GM12878 (cell line): ENCODE data around the gene ACSS1. TPM values are rescaled to one million over a fixed set of nuclear protein-coding genes. Genes with fewer than 3 reads are reported as not detected.

Source experiments
- ATAC-seq: fragments of 200-7000 bp; cut with Tn5 transposase; 3 replicates; pipeline ENCODE4 v1.9.1; 2020; ENCODE audit warnings: mild to moderate bottlenecking, moderate library complexity
- BruUV-seq: library from RNA; stranded (reverse); fragments of 400-500 nt; replicated peaks from 2 replicates; lab custom pipeline; 2021; lab: Mats Ljungman, UMichigan
- CTCF ChIA-PET: fragments of 300-600 bp; sonication (Branson Sonifier 250); formaldehyde crosslinking; extraction: SDS; loops from one replicate; lab custom pipeline; 2021; ENCODE audit warnings: inconsistent platforms; lab: Yijun Ruan, JAX
- POLR2A ChIA-PET: fragments of 350-600 bp; formaldehyde crosslinking; extraction: SDS; loops from one replicate; lab custom pipeline; 2021; ENCODE audit warnings: inconsistent platforms; lab: Charles Lee
- RAD21 ChIA-PET: fragments of 300-600 bp; sonication (Branson Sonifier 250); formaldehyde crosslinking; loops from one replicate; lab custom pipeline; 2023; ENCODE audit warnings: antibody characterized with exemption; ENCODE audit not compliant: unreplicated experiment; lab: Charles Lee
- SMC1A ChIA-PET: fragments of 300-600 bp; sonication (Branson Sonifier 250); formaldehyde crosslinking; loops from one replicate; lab custom pipeline; 2023; ENCODE audit not compliant: unreplicated experiment, uncharacterized antibody; lab: Charles Lee
- DNase-seq: peaks from one replicate; pipeline ENCODE4 v3.0.0-alpha.2; 2011; ENCODE audit warnings: low read depth, low spot score
- FAIRE-seq: peaks from 3 replicates; lab custom pipeline; 2011; peaks lifted over from hg19 to GRCh38; lab: Jason Lieb, UNC
- H2AFZ ChIP-seq: 2 replicates; pipeline ENCODE4 v1.6.0; 2011; ENCODE audit warnings: low read depth, low read length, control low read depth; ENCODE audit not compliant: control insufficient read depth
- H3K27ac ChIP-seq: 2 replicates; pipeline ENCODE4 v1.5.1; 2011; ENCODE audit warnings: control low read depth; ENCODE audit not compliant: control insufficient read depth, insufficient read depth
- H3K27me3 ChIP-seq, 2 experiments: replicated peaks in 1 of 2; 2 replicates each; pipeline versions ENCODE4 v1.6.0 to v1.6.1; 2011; ENCODE audit warnings: low read length in 1 of 2; ENCODE audit not compliant: control insufficient read depth in 2 of 2, insufficient read depth in 2 of 2
- H3K36me3 ChIP-seq, 2 experiments: 2 replicates each; pipeline ENCODE4 v1.5.1; 2011; ENCODE audit warnings: low read length in 1 of 2; ENCODE audit not compliant: control insufficient read depth in 2 of 2, insufficient read depth in 2 of 2
- H3K4me1 ChIP-seq: 2 replicates; pipeline ENCODE4 v1.6.1; 2011; ENCODE audit warnings: mild to moderate bottlenecking, low read length, moderate library complexity, mixed read lengths; ENCODE audit not compliant: control insufficient read depth, insufficient read depth
- H3K4me2 ChIP-seq: 2 replicates; pipeline ENCODE4 v1.6.0; 2011; ENCODE audit warnings: control low read depth; ENCODE audit not compliant: control insufficient read depth, insufficient read depth
- H3K4me3 ChIP-seq: fragments of 200-600 bp; sonication (generic); 2 replicates; pipeline ENCODE4 v1.5.1; 2016
- H3K79me2 ChIP-seq: 2 replicates; pipeline ENCODE4 v1.6.0; 2011; ENCODE audit warnings: low read length; ENCODE audit not compliant: control insufficient read depth, insufficient read depth
- H3K9ac ChIP-seq: 2 replicates; pipeline ENCODE4 v1.8.0; 2011; ENCODE audit warnings: low read length, control low read depth, mixed read lengths; ENCODE audit not compliant: control insufficient read depth, insufficient read depth
- H3K9me3 ChIP-seq: replicated peaks from 3 replicates; pipeline ENCODE4 v1.5.1; 2011; ENCODE audit warnings: mild to moderate bottlenecking, low read length; ENCODE audit not compliant: control insufficient read depth, insufficient read depth
- H4K20me1 ChIP-seq: 2 replicates; pipeline ENCODE4 v1.6.0; 2011; ENCODE audit not compliant: control insufficient read depth, insufficient read depth
- BCL11A ChIP-seq: IDR thresholded peaks from 2 replicates; pipeline ENCODE4 v1.6.1; 2011; ENCODE audit warnings: low read depth, low read length
- BCLAF1 ChIP-seq: fragments of 450-650 bp; IDR thresholded peaks from 2 replicates; pipeline ENCODE4 v1.6.1; 2017; ENCODE audit warnings: antibody characterized with exemption, mild to moderate bottlenecking, moderate library complexity
- BRCA1 ChIP-seq: IDR thresholded peaks from 2 replicates; pipeline ENCODE4 v1.6.1; 2011; ENCODE audit warnings: low read depth, low read length, improper control_type of control experiment
- CBX5 ChIP-seq: sonication (generic); IDR thresholded peaks from 2 replicates; pipeline ENCODE4 v1.6.1; 2016; ENCODE audit warnings: low read depth, moderate library complexity, mild to moderate bottlenecking, inconsistent platforms
- CHD4 ChIP-seq: fragments of 200-600 bp; sonication (generic); IDR thresholded peaks from 2 replicates; pipeline ENCODE4 v1.6.1; 2016; ENCODE audit warnings: mild to moderate bottlenecking
- CREM ChIP-seq: IDR thresholded peaks from 2 replicates; pipeline ENCODE4 v1.6.1; 2014; ENCODE audit warnings: antibody characterized with exemption, low read depth
- HDGF ChIP-seq: fragments of 450-650 bp; IDR thresholded peaks from 2 replicates; pipeline ENCODE4 v1.6.1; 2016; ENCODE audit warnings: antibody characterized with exemption
- JUND ChIP-seq: IDR thresholded peaks from 2 replicates; pipeline ENCODE4 v1.6.1; 2012; ENCODE audit warnings: low read depth, mild to moderate bottlenecking, low read length, improper control_type of control experiment, moderate library complexity
- KLF5 ChIP-seq: fragments of 450-650 bp; IDR thresholded peaks from 2 replicates; pipeline ENCODE4 v1.6.1; 2014; ENCODE audit warnings: mild to moderate bottlenecking; ENCODE audit not compliant: partially characterized antibody
- PBX3 ChIP-seq: IDR thresholded peaks from 2 replicates; pipeline ENCODE4 v1.6.1; 2011; ENCODE audit warnings: mild to moderate bottlenecking, low read depth, low read length, moderate library complexity; ENCODE audit not compliant: insufficient replicate concordance
- RB1 ChIP-seq: fragments of 450-650 bp; formaldehyde crosslinking; IDR thresholded peaks from 2 replicates; pipeline ENCODE4 v1.6.1; 2017; ENCODE audit warnings: mild to moderate bottlenecking, borderline replicate concordance
- RBBP5 ChIP-seq: fragments of 200-600 bp; sonication (generic); conservative IDR thresholded peaks from 2 replicates; pipeline ENCODE4 v1.6.1; 2016
- WRNIP1 ChIP-seq: IDR thresholded peaks from 2 replicates; pipeline ENCODE4 v1.6.1; 2011; ENCODE audit warnings: low read depth, low read length, improper control_type of control experiment, borderline replicate concordance
- WGBS: methylation state at CpG from one replicate; pipeline ENCODE4 v1.1.6; 2016; ENCODE audit warnings: low lambda C conversion rate; ENCODE audit not compliant: insufficient replicate concordance, insufficient coverage; ENCODE audit errors: missing lambda C conversion rate; 5-methylcytosine and 5-hydroxymethylcytosine counted together
- in situ Hi-C: fragments of 300-500 bp; cut with MboI; formaldehyde crosslinking; loops from 9 replicates; pipeline ENCODE4 v1.14.3; 2018; ENCODE audit warnings: mixed read lengths
- intact Hi-C: fragments of 100-400 bp; cut with micrococcal nuclease; formaldehyde crosslinking; loops from one replicate; pipeline ENCODE4 v1.14.2; 2022; ENCODE audit not compliant: unreplicated experiment
- polyA plus RNA-seq, 11 experiments: library from polyadenylated mRNA; depleted of rRNA in 4 of 11; unstranded in 6 of 11; stranded (reverse) in 5 of 11; fragments of >200 nt; fragmentation: Nextera tagmentation in 4 of 11; fragmentation: Illumina TruSeq in 1 of 11; extraction: Ambion mirVana in 4 of 11; extraction: Trizol in 1 of 11; gene quantifications; 1 replicate in 1 of 11; 2 replicates in 10 of 11; pipeline versions ENCODE4 v1.2.1 to v1.2.3, GENCODE V29; 2011 to 2016; ENCODE audit warnings: inconsistent platforms in 2 of 11, missing spikeins in 2 of 11, low read depth in 1 of 11
- total RNA-seq, 4 experiments: library from RNA; depleted of rRNA in 3 of 4; stranded (reverse); fragments of >200 nt in 3 of 4; fragmentation: Illumina TruSeq in 1 of 4; extraction: Trizol in 1 of 4; gene quantifications; 2 replicates each; pipeline versions ENCODE4 v1.2.1 to v1.2.3, GENCODE V29; 2013 to 2021
- TF ChIP-seq, protein P1 (sequence below): IDR thresholded peaks from 2 replicates; pipeline ENCODE4 v1.6.1; 2012; ENCODE audit warnings: low read depth, low read length, improper control_type of control experiment
- TF ChIP-seq, protein P2 (sequence below): IDR thresholded peaks from 2 replicates; pipeline ENCODE4 v1.6.1; 2011; ENCODE audit warnings: low read depth, low read length, improper control_type of control experiment, borderline replicate concordance

The ACSS1 gene
- total and polyA plus RNA-seq, 10 of the 15 experiments (the other 5 are each of a cell fraction or from before 2014, with no cell fraction given): 1.3 to 44.9 (median 31.1) TPM

DNA sequence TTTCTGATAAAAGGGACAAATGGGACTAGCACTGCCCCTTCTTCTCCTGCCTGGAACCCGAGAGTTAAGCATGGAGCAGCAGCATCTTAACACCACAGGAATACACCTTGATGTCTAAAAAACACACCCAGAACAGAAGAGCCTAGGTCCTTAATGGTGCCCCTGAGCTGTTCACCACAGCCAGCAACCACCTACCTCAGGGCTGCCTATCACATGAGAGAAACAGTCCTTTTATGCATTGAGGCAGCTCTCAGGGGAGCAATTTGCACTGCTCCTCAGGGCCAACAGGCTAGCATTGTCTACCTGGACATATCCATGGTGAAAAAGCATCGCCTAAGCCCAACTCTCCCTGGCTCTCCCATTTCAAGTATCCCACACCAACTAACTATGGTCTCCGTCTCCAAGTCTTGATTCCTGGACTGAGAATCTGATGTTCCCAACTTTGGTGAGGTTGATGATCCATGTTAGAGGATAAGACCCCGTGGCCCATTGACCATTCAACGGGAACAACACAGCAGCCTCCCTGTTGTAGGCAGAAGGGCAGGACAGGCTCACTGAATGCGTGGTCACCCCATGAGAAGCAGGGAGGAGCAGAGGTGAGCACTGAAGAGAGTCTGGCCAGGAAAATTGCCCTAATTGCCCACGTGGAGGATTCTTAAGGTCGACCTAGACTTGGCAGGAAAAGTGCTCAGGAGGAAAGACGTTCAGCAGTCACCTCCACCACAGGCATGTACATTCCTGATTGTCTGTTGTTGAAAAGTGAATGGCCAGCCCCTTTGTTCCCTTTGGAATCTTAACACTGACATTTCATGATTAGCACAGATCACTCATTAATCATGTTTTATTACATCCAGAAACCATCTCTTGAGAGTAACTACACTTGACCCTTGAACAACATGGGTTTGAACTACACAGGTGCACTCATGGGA, 61.2 kb downstream of the ACSS1 start:
- no peak overlapping the region for H3K9ac ChIP-seq
- intact Hi-C loops: loop anchor here (5.0 kb wide), 1 partner anchor 291 kb away; no protein-coding TSS in a partner anchor
- WGBS: 39% methylated on average over 9 of the region's 9 CpGs
- no peaks in the 10 kb centered on the region for H3K4me1 ChIP-seq
- no peak overlapping the region for H3K27ac ChIP-seq
- no peak overlapping the region for H2AFZ ChIP-seq
- RAD21 ChIA-PET: interaction anchor here (1.1 to 4.7 kb wide), 3 partner anchors 65 to 182 kb away, joined by 4 to 87 read pairs (median 5); partner anchors contain the start of gene ACSS1
- DNase-seq (no peak), ATAC-seq (no peak), FAIRE-seq (no peak)
- no peak overlapping the region for H3K4me3 ChIP-seq
- no peaks in the 10 kb centered on the region for H3K36me3 ChIP-seq
- POLR2A ChIA-PET: no interaction called here
- H3K9me3 ChIP-seq: no peaks in the 10 kb centered on the region
- H3K79me2 ChIP-seq: peaks cover 8% of the 10 kb centered on the region
- no peak overlapping the region for H3K4me2 ChIP-seq
- no TSS peak for BruUV-seq
- H4K20me1 ChIP-seq: no peaks in the 10 kb centered on the region
- SMC1A ChIA-PET: interaction anchor here (0.7 to 4.8 kb wide), 8 partner anchors 50 to 544 kb away, joined by 3 to 116 read pairs (median 4); no protein-coding TSS in a partner anchor
- in situ Hi-C loops: no loop called here
- H3K27me3 ChIP-seq: no peaks in the 10 kb centered on the region
- CTCF ChIA-PET: interaction anchor here (0.8 to 13.8 kb wide), 7 partner anchors 12 to 182 kb away, joined by 3 to 244 read pairs (median 3); partner anchors contain the start of gene ACSS1
- TF ChIP-seq, protein P1, sequence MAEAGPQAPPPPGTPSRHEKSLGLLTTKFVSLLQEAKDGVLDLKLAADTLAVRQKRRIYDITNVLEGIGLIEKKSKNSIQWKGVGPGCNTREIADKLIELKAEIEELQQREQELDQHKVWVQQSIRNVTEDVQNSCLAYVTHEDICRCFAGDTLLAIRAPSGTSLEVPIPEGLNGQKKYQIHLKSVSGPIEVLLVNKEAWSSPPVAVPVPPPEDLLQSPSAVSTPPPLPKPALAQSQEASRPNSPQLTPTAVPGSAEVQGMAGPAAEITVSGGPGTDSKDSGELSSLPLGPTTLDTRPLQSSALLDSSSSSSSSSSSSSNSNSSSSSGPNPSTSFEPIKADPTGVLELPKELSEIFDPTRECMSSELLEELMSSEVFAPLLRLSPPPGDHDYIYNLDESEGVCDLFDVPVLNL: no peak
- TF ChIP-seq BCLAF1 (no peak), CBX5 (no peak), KLF5 (no peak), RB1 (no peak), CHD4 (no peak), JUND (no peak), WRNIP1 (no peak), BCL11A (no peak), PBX3 (no peak), RBBP5 (no peak), BRCA1 (no peak), HDGF (no peak), CREM (no peak)
- TF ChIP-seq, protein P2, sequence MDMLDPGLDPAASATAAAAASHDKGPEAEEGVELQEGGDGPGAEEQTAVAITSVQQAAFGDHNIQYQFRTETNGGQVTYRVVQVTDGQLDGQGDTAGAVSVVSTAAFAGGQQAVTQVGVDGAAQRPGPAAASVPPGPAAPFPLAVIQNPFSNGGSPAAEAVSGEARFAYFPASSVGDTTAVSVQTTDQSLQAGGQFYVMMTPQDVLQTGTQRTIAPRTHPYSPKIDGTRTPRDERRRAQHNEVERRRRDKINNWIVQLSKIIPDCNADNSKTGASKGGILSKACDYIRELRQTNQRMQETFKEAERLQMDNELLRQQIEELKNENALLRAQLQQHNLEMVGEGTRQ: no peak
